WTC11 (cell line): Measurements from ENCODE around the gene GFOD1.

Experiments used
- TF ChIP-seq, protein P1 (sequence below): sonication (generic); formaldehyde crosslinking; IDR thresholded peaks from 2 replicates; pipeline ENCODE4 v1.8.1; 2022; ENCODE audit warnings: low read depth, missing genetic modification reagents, borderline replicate concordance
- TF ChIP-seq, protein P2 (sequence below): fragments of 200-600 bp; IDR thresholded peaks from 2 replicates; pipeline ENCODE4 v1.8.0; 2022; ENCODE audit warnings: antibody characterized with exemption
- TF ChIP-seq, protein P3 (sequence below): sonication (generic); formaldehyde crosslinking; IDR thresholded peaks from 2 replicates; pipeline ENCODE4 v1.8.0; 2022; ENCODE audit warnings: mild to moderate bottlenecking, missing genetic modification reagents

DNA sequence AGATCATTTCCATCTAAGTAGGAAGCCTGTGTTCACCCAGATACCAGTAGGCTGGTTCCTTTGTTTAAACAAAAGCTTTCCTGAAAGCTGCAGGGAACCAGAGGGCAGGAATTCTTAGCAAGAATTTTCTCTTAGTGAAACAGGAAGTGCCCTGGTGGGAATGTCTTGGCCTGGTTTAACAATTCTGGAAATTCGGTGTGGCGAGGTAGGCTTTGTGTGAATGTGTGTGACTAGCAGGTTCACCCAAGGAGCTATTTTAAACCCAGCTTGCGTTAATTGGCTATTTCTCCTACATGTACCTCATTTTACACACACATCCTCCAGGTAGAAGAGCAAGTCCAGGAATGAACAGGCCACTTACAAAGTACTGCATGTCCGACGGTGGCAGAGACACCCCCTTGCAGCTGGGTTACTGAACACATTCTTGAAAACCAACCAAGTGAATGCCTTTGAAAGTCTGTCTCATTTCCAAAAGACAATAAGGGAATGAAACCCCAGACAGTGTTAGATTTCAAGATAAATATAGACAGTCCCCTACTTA is 64.6 kb downstream of the GFOD1 start:
- TF ChIP-seq, protein P1, sequence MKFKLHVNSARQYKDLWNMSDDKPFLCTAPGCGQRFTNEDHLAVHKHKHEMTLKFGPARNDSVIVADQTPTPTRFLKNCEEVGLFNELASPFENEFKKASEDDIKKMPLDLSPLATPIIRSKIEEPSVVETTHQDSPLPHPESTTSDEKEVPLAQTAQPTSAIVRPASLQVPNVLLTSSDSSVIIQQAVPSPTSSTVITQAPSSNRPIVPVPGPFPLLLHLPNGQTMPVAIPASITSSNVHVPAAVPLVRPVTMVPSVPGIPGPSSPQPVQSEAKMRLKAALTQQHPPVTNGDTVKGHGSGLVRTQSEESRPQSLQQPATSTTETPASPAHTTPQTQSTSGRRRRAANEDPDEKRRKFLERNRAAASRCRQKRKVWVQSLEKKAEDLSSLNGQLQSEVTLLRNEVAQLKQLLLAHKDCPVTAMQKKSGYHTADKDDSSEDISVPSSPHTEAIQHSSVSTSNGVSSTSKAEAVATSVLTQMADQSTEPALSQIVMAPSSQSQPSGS (CRISPR knock-in tag), result no peak
- TF ChIP-seq, protein P2, sequence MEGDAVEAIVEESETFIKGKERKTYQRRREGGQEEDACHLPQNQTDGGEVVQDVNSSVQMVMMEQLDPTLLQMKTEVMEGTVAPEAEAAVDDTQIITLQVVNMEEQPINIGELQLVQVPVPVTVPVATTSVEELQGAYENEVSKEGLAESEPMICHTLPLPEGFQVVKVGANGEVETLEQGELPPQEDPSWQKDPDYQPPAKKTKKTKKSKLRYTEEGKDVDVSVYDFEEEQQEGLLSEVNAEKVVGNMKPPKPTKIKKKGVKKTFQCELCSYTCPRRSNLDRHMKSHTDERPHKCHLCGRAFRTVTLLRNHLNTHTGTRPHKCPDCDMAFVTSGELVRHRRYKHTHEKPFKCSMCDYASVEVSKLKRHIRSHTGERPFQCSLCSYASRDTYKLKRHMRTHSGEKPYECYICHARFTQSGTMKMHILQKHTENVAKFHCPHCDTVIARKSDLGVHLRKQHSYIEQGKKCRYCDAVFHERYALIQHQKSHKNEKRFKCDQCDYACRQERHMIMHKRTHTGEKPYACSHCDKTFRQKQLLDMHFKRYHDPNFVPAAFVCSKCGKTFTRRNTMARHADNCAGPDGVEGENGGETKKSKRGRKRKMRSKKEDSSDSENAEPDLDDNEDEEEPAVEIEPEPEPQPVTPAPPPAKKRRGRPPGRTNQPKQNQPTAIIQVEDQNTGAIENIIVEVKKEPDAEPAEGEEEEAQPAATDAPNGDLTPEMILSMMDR, result no peak
- TF ChIP-seq, protein P3, sequence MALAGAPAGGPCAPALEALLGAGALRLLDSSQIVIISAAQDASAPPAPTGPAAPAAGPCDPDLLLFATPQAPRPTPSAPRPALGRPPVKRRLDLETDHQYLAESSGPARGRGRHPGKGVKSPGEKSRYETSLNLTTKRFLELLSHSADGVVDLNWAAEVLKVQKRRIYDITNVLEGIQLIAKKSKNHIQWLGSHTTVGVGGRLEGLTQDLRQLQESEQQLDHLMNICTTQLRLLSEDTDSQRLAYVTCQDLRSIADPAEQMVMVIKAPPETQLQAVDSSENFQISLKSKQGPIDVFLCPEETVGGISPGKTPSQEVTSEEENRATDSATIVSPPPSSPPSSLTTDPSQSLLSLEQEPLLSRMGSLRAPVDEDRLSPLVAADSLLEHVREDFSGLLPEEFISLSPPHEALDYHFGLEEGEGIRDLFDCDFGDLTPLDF (CRISPR knock-in tag), result no peak
